Suprapubic skin (tissue), 4 donors: ENCODE measurements around the gene LGI4. TPM values are rescaled to one million over a fixed set of nuclear protein-coding genes. Genes with fewer than 3 reads are reported as not detected.

Experiments
- DNase-seq, 2 donors: peaks; one replicate each; pipeline ENCODE4 v3.0.0-alpha.2; 2019; ENCODE audit warnings: low spot score in 2 of 2
- H3K27ac ChIP-seq: fragments of 200-600 bp; sonication (generic); one replicate; pipeline ENCODE4 v1.5.1; 2019
- H3K27me3 ChIP-seq: fragments of 200-600 bp; sonication (generic); one replicate; pipeline ENCODE4 v1.5.1; 2019
- H3K36me3 ChIP-seq: fragments of 200-600 bp; sonication (generic); one replicate; pipeline ENCODE4 v1.5.1; 2019
- H3K4me1 ChIP-seq: fragments of 200-600 bp; sonication (generic); one replicate; pipeline ENCODE4 v1.5.1; 2019
- H3K4me3 ChIP-seq: fragments of 200-600 bp; sonication (generic); one replicate; pipeline ENCODE4 v1.5.1; 2019; ENCODE audit warnings: mild to moderate bottlenecking
- H3K9me3 ChIP-seq: fragments of 200-600 bp; sonication (generic); one replicate; pipeline ENCODE4 v1.5.1; 2019
- EP300 ChIP-seq: sonication (generic); formaldehyde crosslinking; IDR thresholded peaks from one replicate; pipeline ENCODE4 v1.6.1; 2017; ENCODE audit warnings: antibody characterized with exemption
- POLR2A ChIP-seq, 2 donors: fragments of 450-650 bp; IDR thresholded peaks; one replicate each; pipeline ENCODE4 v1.6.1; 2017; ENCODE audit warnings: antibody characterized with exemption in 2 of 2, mild to moderate bottlenecking in 2 of 2, moderate library complexity in 2 of 2
- POLR2AphosphoS5 ChIP-seq, 3 donors: sonication (generic); formaldehyde crosslinking; IDR thresholded peaks; one replicate each; pipeline ENCODE4 v1.6.1; 2017; ENCODE audit warnings: antibody characterized with exemption in 3 of 3
- WGBS: methylation state at CpG from one replicate; pipeline ENCODE4 v1.1.5; 2018; 5-methylcytosine and 5-hydroxymethylcytosine counted together
- total RNA-seq, 4 donors: library from RNA; depleted of rRNA; stranded (reverse); fragments of >200 nt; gene quantifications; one replicate each; pipeline ENCODE4 v1.1.0, GENCODE V29; 2016
- TF ChIP-seq, protein P1 (sequence below), 2 donors: fragments of 200-600 bp in 1 of 2; fragments of 450-650 bp in 1 of 2; sonication (generic) in 1 of 2; IDR thresholded peaks; one replicate each; pipeline ENCODE4 v1.5.1; 2016 to 2019; ENCODE audit warnings: antibody characterized with exemption in 2 of 2, mild to moderate bottlenecking in 1 of 2, moderate library complexity in 1 of 2

LGI4 gene
- total RNA-seq, 4 donors from 2014 or later: 4.3 to 11.8 (median 7.8) TPM

DNA sequence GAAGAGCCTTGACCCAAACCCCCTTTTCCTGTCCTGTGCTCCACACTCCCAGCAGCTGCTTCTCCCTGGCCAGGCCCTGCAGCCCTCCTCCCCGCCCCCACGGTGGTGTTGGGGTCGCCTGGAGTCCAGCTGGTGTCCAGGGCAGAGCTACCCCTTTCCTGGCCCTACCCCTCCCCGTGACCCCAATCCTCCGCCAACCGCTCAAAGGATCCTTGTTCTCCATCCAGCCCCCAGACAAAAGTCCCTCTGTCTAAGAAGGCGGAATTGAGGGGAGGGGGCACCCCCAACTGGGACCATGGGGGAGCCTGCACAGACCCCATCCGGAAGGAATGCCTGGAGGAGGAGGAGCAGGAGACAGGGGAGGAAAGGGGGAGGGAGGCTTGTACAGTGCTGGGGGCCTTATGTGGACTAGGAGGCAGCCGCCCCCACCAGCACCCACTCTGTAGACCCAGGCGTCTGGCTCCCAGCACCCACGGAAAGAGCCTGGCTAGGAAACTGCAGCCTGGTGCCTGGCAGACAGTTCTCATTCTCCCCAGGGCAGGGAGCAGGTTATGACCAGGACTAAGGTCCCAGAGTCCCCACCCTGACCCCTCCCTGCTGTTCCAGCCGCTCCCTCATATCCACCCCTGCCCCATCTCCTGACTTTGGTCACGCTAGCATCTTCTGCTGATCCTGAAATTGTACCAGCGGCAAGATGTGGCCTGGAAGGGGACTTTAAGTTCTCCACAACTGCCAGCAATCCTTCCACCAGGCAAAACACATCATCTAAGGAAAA, 19.5 kb downstream of the LGI4 start, which contains the start of gene FXYD3:
FXYD3 (plus strand) TSS at position 647 of the 775 bp plus-strand sequence. CDS start 3,554 bp downstream, outside the sequence.
- TF ChIP-seq POLR2A (IDR thresholded peaks at IDR 0.05): no peak
- TF ChIP-seq, protein P1, sequence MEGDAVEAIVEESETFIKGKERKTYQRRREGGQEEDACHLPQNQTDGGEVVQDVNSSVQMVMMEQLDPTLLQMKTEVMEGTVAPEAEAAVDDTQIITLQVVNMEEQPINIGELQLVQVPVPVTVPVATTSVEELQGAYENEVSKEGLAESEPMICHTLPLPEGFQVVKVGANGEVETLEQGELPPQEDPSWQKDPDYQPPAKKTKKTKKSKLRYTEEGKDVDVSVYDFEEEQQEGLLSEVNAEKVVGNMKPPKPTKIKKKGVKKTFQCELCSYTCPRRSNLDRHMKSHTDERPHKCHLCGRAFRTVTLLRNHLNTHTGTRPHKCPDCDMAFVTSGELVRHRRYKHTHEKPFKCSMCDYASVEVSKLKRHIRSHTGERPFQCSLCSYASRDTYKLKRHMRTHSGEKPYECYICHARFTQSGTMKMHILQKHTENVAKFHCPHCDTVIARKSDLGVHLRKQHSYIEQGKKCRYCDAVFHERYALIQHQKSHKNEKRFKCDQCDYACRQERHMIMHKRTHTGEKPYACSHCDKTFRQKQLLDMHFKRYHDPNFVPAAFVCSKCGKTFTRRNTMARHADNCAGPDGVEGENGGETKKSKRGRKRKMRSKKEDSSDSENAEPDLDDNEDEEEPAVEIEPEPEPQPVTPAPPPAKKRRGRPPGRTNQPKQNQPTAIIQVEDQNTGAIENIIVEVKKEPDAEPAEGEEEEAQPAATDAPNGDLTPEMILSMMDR (IDR thresholded peaks at IDR 0.05): no peak
- no peak for TF ChIP-seq EP300
- TF ChIP-seq POLR2AphosphoS5 (IDR thresholded peaks at IDR 0.05): no peak
- H3K27me3 ChIP-seq: no peaks in the 10 kb centered on the region
- no peak for DNase-seq
- WGBS: 39% methylated on average over 14 of the region's 14 CpGs
- peaks cover 59% of the 10 kb centered on the region for H3K4me1 ChIP-seq
- peak within 1 kb of the TSS; percentile 57 for H3K4me3 ChIP-seq
- peak within 1 kb of the TSS; percentile 88 for H3K27ac ChIP-seq
- H3K36me3 ChIP-seq: no peaks in the 10 kb centered on the region
- H3K9me3 ChIP-seq: no peaks in the 10 kb centered on the region

DNA sequence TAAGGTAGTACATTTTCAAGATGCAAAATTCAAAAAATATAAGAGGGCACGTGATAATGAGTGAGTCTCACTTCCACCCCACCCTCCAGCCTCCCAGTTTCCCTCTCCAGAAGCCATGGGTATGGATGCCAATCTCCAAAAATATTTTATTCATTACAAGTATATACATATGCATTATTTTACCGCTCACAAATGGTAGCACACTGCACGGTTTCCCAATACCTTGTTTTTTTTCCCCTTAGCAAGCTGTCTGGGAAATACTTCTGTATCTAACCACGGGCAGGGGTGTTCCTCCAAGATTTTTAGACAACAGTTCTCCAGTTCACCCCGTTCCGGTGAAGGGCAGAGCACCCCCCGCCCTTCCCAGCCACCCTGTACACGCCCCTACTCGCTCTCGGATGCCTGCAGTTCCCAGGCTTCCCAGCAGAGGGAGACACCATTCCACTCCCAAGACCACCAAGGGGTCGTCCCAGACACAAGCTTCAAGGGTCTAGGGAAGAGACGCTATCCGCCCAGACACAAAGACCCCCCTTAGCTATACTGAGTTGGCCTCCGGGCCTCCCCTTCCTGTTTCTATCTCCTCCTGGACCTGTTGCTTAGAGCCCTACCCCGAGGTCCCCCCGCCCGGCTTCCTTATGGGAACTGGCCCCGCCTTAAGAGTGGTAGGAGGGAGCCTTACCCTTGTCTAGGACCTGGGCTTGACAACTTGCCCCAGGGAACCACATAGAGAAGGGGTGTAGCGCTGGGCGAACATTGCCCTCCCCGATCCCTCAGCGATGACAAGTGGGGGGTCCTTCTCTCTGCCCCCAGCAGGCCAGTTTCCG, 20.3 kb downstream of the LGI4 start:
- peak in 1 of 2 donors; percentile 88 for DNase-seq
- WGBS: 2% methylated on average over 23 of the region's 23 CpGs
- Histone ChIP-seq H3K4me1 (peaks cover 56% of the 10 kb centered on the region), H3K27ac (peak overlapping the region; percentile 88), H3K27me3 (no peaks in the 10 kb centered on the region), H3K36me3 (no peaks in the 10 kb centered on the region), H3K9me3 (no peaks in the 10 kb centered on the region), H3K4me3 (peak overlapping the region; percentile 57)
- TF ChIP-seq POLR2A (IDR thresholded peaks at IDR 0.05) (no peak), POLR2AphosphoS5 (IDR thresholded peaks at IDR 0.05) (peak in 1 of 3 donors; percentile 12), EP300 (no peak)
- TF ChIP-seq, protein P1 (IDR thresholded peaks at IDR 0.05): peak; percentile 96 to 99

DNA sequence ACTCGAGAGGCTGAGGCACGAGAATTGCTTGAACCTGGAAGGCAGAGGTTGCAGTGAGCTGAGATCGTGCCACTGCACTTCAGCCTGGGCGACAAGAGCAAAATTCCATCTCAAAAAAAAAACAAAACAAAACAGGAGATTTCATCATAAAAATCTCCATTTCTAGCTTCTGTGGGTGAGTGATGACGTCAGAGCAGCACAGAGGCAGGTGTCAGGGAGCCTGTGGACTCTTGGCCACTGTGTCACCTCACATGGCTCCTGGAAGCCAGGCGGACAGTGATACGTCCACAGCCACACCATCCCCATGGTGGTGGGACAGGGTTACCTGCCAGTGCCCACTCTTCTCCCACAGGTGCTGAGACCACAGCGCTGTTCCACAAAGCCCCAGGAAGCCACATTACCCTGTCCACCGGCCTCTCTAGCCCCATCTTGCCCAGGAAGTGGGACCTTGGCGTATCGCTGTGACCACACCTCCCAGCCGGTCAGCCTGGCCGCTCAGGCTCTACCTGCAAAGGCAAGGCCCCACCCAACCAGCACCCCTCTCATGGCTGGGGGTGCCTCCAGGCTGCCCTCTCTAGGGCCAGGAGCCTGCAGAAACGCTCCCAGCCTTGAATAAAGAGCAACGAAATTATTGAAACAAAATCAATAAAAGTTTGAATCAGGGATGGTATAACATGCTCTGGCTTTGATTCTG, 21.7 kb downstream of the LGI4 start:
- Histone ChIP-seq H3K27me3 (no peaks in the 10 kb centered on the region), H3K4me1 (peaks cover 56% of the 10 kb centered on the region)
- WGBS: 87% methylated on average over 10 of the region's 15 CpGs

DNA sequence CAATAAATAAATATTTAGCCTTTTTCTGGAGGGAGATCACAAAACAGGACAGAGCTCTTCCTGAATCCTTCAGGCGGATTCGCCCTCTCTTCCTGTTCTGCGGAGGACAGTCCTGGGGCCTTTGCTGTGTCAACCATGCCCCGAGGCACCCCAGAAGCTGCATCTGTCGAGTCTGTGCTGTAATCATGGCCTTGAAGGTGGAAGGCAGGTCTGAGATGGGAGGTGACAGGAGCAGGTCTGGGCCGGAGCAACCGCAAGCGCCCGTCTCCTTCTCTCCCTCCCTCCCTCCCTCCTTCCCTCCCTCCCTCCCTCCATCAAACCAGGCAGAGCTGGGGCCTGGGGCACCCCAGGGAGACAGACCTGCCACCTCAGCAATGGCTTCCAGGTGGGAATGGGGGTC, 23.9 kb downstream of the LGI4 start:
- no peaks in the 10 kb centered on the region for H3K36me3 ChIP-seq
- H3K9me3 ChIP-seq: no peaks in the 10 kb centered on the region
- WGBS: 37% methylated on average over 9 of the region's 9 CpGs
- no peak for TF ChIP-seq EP300
- TF ChIP-seq, protein P1 (IDR thresholded peaks at IDR 0.05): no peak
- TF ChIP-seq POLR2AphosphoS5 (IDR thresholded peaks at IDR 0.05): no peak
- TF ChIP-seq POLR2A (IDR thresholded peaks at IDR 0.05): no peak
- H3K4me3 ChIP-seq: no peak overlapping the region
- H3K4me1 ChIP-seq: peaks cover 66% of the 10 kb centered on the region
- H3K27me3 ChIP-seq: no peaks in the 10 kb centered on the region
- no peak for DNase-seq
- H3K27ac ChIP-seq: peak overlapping the region; percentile 61

More for the DNA sequence above, 21.7 kb downstream of the LGI4 start:
- no peaks in the 10 kb centered on the region for H3K36me3 ChIP-seq
- no peak for DNase-seq
- H3K9me3 ChIP-seq: no peaks in the 10 kb centered on the region
- TF ChIP-seq, protein P1 (IDR thresholded peaks at IDR 0.05): no peak
- TF ChIP-seq POLR2AphosphoS5 (IDR thresholded peaks at IDR 0.05): no peak
- no peak overlapping the region for H3K4me3 ChIP-seq
- H3K27ac ChIP-seq: peak overlapping the region; percentile 88
